Breast epithelium (tissue), 4 donors: ENCODE results near the gene NBPF3. TPM values are rescaled to one million over a fixed set of nuclear protein-coding genes. Genes with fewer than 3 reads are reported as not detected.

Source experiments
- DNase-seq, 2 donors: peaks; one replicate each; pipeline ENCODE4 v3.0.0-alpha.2; 2019; ENCODE audit warnings: low spot score in 2 of 2
- H3K27ac ChIP-seq, 2 donors: fragments of 200-600 bp; sonication (generic) in 1 of 2; one replicate each; pipeline ENCODE4 v1.5.1; 2016 to 2019; ENCODE audit warnings: mild to moderate bottlenecking in 1 of 2
- H3K27me3 ChIP-seq, 2 donors: fragments of 200-600 bp; sonication (generic) in 1 of 2; one replicate each; pipeline versions ENCODE4 v1.5.1 to v1.6.0; 2017 to 2019; ENCODE audit warnings: control low read depth in 1 of 2, mild to moderate bottlenecking in 1 of 2
- H3K36me3 ChIP-seq: fragments of 200-600 bp; one replicate; pipeline ENCODE4 v1.5.1; 2019
- H3K4me1 ChIP-seq, 2 donors: fragments of 200-600 bp; sonication (generic); one replicate each; pipeline ENCODE4 v1.5.1; 2016 to 2019; ENCODE audit warnings: control low read depth in 1 of 2
- H3K4me3 ChIP-seq, 3 donors: fragments of 200-600 bp; sonication (generic); 1 replicate in 2 of 3; 2 replicates in 1 of 3; pipeline ENCODE4 v1.5.1; 2016 to 2019; ENCODE audit warnings: mild to moderate bottlenecking in 3 of 3, moderate library complexity in 2 of 3
- H3K9me3 ChIP-seq, 2 donors: fragments of 200-600 bp; sonication (generic) in 1 of 2; one replicate each; pipeline ENCODE4 v1.5.1; 2016 to 2019; ENCODE audit warnings: control low read depth in 1 of 2
- CTCF ChIP-seq, 3 donors: fragments of 450-650 bp; IDR thresholded peaks; one replicate each; pipeline ENCODE4 v1.5.1; 2016 to 2017; ENCODE audit warnings: antibody characterized with exemption in 3 of 3, mild to moderate bottlenecking in 3 of 3, moderate library complexity in 3 of 3
- POLR2A ChIP-seq: fragments of 450-650 bp; IDR thresholded peaks from one replicate; pipeline ENCODE4 v1.6.1; 2016; ENCODE audit warnings: antibody characterized with exemption, mild to moderate bottlenecking, moderate library complexity
- POLR2AphosphoS5 ChIP-seq, 3 donors: sonication (generic); formaldehyde crosslinking; IDR thresholded peaks; one replicate each; pipeline ENCODE4 v1.6.1; 2017; ENCODE audit warnings: antibody characterized with exemption in 3 of 3
- intact Hi-C: fragments of 100-400 bp; cut with DNase I; formaldehyde crosslinking; loops from one replicate; pipeline ENCODE4 v1.15.1; 2023; ENCODE audit warnings: low total_unique reads
- total RNA-seq, 3 donors: library from RNA; depleted of rRNA; stranded (reverse); fragments of >200 nt; gene quantifications; one replicate each; pipeline ENCODE4 v1.1.0, GENCODE V29; 2016

Gene NBPF3, protein sequence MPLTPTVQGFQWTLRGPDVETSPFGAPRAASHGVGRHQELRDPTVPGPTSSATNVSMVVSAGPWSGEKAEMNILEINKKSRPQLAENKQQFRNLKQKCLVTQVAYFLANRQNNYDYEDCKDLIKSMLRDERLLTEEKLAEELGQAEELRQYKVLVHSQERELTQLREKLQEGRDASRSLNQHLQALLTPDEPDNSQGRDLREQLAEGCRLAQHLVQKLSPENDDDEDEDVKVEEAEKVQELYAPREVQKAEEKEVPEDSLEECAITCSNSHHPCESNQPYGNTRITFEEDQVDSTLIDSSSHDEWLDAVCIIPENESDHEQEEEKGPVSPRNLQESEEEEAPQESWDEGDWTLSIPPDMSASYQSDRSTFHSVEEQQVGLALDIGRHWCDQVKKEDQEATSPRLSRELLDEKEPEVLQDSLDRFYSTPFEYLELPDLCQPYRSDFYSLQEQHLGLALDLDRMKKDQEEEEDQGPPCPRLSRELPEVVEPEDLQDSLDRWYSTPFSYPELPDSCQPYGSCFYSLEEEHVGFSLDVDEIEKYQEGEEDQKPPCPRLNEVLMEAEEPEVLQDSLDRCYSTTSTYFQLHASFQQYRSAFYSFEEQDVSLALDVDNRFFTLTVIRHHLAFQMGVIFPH
- total RNA-seq = 10 to 100 TPM; 13.8 to 22.3 (median 20.6) TPM

GRCh38 chr1:21439721-21440629 lies at the start of gene NBPF3:
Gene NBPF3 (plus strand): TSS chr1:21440137. CDS start chr1:21445087, 4,950 bp downstream.
- Histone ChIP-seq H3K27me3 (no peaks in the 10 kb centered on the region), H3K4me1 (no peaks in the 10 kb centered on the region), H3K4me3 (peak within 1 kb of the TSS; percentile 61 to 84 (median 72)), H3K9me3 (no peaks in the 10 kb centered on the region), H3K27ac (peak within 1 kb of the TSS; percentile 68 to 81), H3K36me3 (no peaks in the 10 kb centered on the region)
- DNase-seq = peak; percentile 80 to 87
- no peak for TF ChIP-seq POLR2A
- TF ChIP-seq CTCF (IDR thresholded peaks at IDR 0.05) = no peak
- peak in 1 of 3 donors; percentile 30 for TF ChIP-seq POLR2AphosphoS5 (IDR thresholded peaks at IDR 0.05)
- intact Hi-C loops = no loop called here

- intact Hi-C loops = no loop called here
- no peak for DNase-seq
Observed at GRCh38 chr1:21391497-21391896, 48.4 kb upstream of the NBPF3 start.

DNA sequence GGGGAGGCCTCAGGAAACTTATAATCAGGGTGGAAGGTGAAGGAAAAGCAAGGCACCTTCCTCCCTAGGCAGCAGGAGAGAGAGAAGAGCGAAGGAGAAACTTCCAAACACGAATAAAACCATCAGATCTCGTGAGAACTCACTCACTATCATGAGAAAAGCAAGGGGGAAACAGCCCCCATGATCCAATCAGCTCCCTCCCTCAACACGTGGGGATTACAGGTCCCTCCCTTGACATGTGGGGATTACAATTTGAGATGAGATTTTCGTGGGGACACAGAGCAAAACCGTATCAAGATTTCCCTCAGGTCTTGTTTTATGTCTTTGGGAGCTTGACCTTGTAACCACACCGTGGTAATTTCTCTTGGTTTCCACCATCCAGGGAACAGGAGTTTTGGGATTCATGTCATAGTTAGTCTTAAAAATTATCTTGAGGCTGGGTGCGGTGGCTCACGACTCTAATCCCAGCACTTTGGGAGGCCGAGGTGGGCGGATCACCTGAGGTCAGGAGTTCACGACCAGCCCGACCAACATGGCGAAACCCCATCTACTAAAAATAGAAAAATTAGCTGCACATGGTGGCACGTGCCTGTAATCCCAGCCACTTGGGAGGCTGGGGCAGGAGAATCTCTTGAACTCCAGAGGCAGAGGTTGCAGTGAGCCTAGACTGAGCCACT lies 47.2 kb upstream of the NBPF3 start:
- DNase-seq = no peak
- Histone ChIP-seq H3K4me1 (no peaks in the 10 kb centered on the region), H3K4me3 (no peak overlapping the region), H3K36me3 (no peaks in the 10 kb centered on the region), H3K27ac (no peak overlapping the region), H3K27me3 (no peaks in the 10 kb centered on the region), H3K9me3 (no peaks in the 10 kb centered on the region)
- intact Hi-C loops = no loop called here
- TF ChIP-seq POLR2AphosphoS5 (IDR thresholded peaks at IDR 0.05) = no peak
- no peak for TF ChIP-seq CTCF (IDR thresholded peaks at IDR 0.05)
- TF ChIP-seq POLR2A = no peak

More at GRCh38 chr1:21391497-21391896, 48.4 kb upstream of the NBPF3 start:
- H3K36me3 ChIP-seq = no peaks in the 10 kb centered on the region
- no peaks in the 10 kb centered on the region for H3K4me1 ChIP-seq
- H3K27ac ChIP-seq = no peak overlapping the region
- H3K4me3 ChIP-seq = no peak overlapping the region
- H3K9me3 ChIP-seq = no peaks in the 10 kb centered on the region
- no peaks in the 10 kb centered on the region for H3K27me3 ChIP-seq
- no peak for TF ChIP-seq CTCF (IDR thresholded peaks at IDR 0.05)
- no peak for TF ChIP-seq POLR2A
- no peak for TF ChIP-seq POLR2AphosphoS5 (IDR thresholded peaks at IDR 0.05)

DNA sequence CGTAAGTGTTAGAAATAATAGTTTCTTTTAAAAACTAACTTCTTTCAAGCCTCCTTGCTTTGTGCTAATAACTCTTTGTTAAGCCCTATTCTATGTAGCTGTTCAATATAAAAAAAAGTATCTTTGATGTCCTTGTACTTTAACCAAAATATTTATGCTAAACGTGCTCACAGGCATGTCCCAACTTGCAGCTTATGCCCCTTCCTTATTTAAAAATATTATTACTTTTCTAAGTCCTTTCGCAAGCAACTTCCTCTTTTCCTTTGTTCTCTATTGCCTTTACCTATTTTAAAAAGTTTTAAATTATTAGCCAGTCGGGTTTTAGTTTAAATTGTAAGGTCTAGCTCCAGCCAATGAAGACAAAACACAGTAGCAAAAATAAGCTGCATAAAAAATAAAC lies 43.4 kb upstream of the NBPF3 start:
- H3K27ac ChIP-seq = no peak overlapping the region
- TF ChIP-seq POLR2A (no peak), CTCF (IDR thresholded peaks at IDR 0.05) (no peak), POLR2AphosphoS5 (IDR thresholded peaks at IDR 0.05) (no peak)
- H3K27me3 ChIP-seq = no peaks in the 10 kb centered on the region
- H3K4me1 ChIP-seq = no peaks in the 10 kb centered on the region
- DNase-seq = no peak
- H3K4me3 ChIP-seq = no peak overlapping the region
- H3K9me3 ChIP-seq = no peaks in the 10 kb centered on the region
- H3K36me3 ChIP-seq = no peaks in the 10 kb centered on the region
- intact Hi-C loops = no loop called here
